Epithelial cell of prostate (primary cell): ENCODE measurements around the gene GALNT3.
A peak's percentile ranks its signal among the peaks of the same experiment; 100 is the strongest.

Source experiments
- DNase-seq: peaks from one replicate; pipeline ENCODE4 v3.0.0-alpha.2; 2011; ENCODE audit warnings: low read depth, low spot score
- H3K27ac ChIP-seq: fragments of 450-650 bp; 2 replicates; pipeline ENCODE4 v1.5.1; 2017; ENCODE audit warnings: mild to moderate bottlenecking

The GALNT3 gene

GRCh38 chr2:165793779-165794535 is at the start of gene GALNT3:
Gene GALNT3, minus strand, starts transcription at chr2:165794247. Its CDS starts 23,547 bp downstream, at chr2:165770700.
- peak; percentile 73 for DNase-seq

GRCh38 chr2:165843351-165843750 is 49.3 kb upstream of the GALNT3 start:
- no peak for DNase-seq
- no peak overlapping the region for H3K27ac ChIP-seq

More at GRCh38 chr2:165793779-165794535, at the start of gene GALNT3:
- H3K27ac ChIP-seq: peak within 1 kb of the TSS; percentile 96

GRCh38 chr2:165840333-165840958 is 46.4 kb upstream of the GALNT3 start:
- no peak for DNase-seq
- no peak overlapping the region for H3K27ac ChIP-seq

- H3K27ac ChIP-seq: no peak overlapping the region
- no peak for DNase-seq
These were observed 45.6 kb upstream of the GALNT3 start for GRCh38 chr2:165839610-165840009.

GRCh38 chr2:165837122-165837521 is 43.1 kb upstream of the GALNT3 start:
- no peak overlapping the region for H3K27ac ChIP-seq
- DNase-seq: no peak

- H3K27ac ChIP-seq: no peak overlapping the region
- no peak for DNase-seq
These were observed 41.3 kb upstream of the GALNT3 start for GRCh38 chr2:165835363-165835762.

GRCh38 chr2:165833156-165833555 is 39.1 kb upstream of the GALNT3 start:
- peak; percentile 74 for DNase-seq
- peak overlapping the region; percentile 60 for H3K27ac ChIP-seq

GRCh38 chr2:165827921-165828276 is 33.9 kb upstream of the GALNT3 start:
- H3K27ac ChIP-seq: no peak overlapping the region
- no peak for DNase-seq

GRCh38 chr2:165827016-165827920 is 33.2 kb upstream of the GALNT3 start:
- no peak for DNase-seq
- H3K27ac ChIP-seq: peak overlapping the region; percentile 7

GRCh38 chr2:165825041-165825440 is 31.0 kb upstream of the GALNT3 start:
- H3K27ac ChIP-seq: no peak overlapping the region

GRCh38 chr2:165820296-165820695 is 26.2 kb upstream of the GALNT3 start:
- no peak overlapping the region for H3K27ac ChIP-seq

More at GRCh38 chr2:165825041-165825440, 31.0 kb upstream of the GALNT3 start:
- no peak for DNase-seq

GRCh38 chr2:165818920-165819319 is 24.9 kb upstream of the GALNT3 start:
- H3K27ac ChIP-seq: no peak overlapping the region
- no peak for DNase-seq

More at GRCh38 chr2:165820296-165820695, 26.2 kb upstream of the GALNT3 start:
- DNase-seq: no peak

- no peak overlapping the region for H3K27ac ChIP-seq
- DNase-seq: no peak
These were observed 21.5 kb upstream of the GALNT3 start for GRCh38 chr2:165815299-165816141.

GRCh38 chr2:165814473-165814872 is 20.4 kb upstream of the GALNT3 start:
- H3K27ac ChIP-seq: no peak overlapping the region
- DNase-seq: no peak

GRCh38 chr2:165811592-165812370 is 17.7 kb upstream of the GALNT3 start:
- DNase-seq: no peak
- no peak overlapping the region for H3K27ac ChIP-seq

- H3K27ac ChIP-seq: no peak overlapping the region
- no peak for DNase-seq
These were observed 16.4 kb upstream of the GALNT3 start for GRCh38 chr2:165810418-165810817.

- no peak for DNase-seq
- no peak overlapping the region for H3K27ac ChIP-seq
These were observed 10.7 kb upstream of the GALNT3 start for GRCh38 chr2:165804719-165805118.

GRCh38 chr2:165803123-165803760 is 9.2 kb upstream of the GALNT3 start:
- H3K27ac ChIP-seq: no peak overlapping the region
- no peak for DNase-seq

- no peak overlapping the region for H3K27ac ChIP-seq
- no peak for DNase-seq
These were observed 7.1 kb upstream of the GALNT3 start for GRCh38 chr2:165801176-165801575.
